IMR-90 (cell line): ENCODE measurements around the gene TOMM22. TPM values are rescaled to one million over a fixed set of nuclear protein-coding genes. Genes with fewer than 3 reads are reported as not detected.

Experiments
- ATAC-seq: fragments of 200-7000 bp; cut with Tn5 transposase; 2 replicates; pipeline ENCODE4 v1.9.1; 2020; ENCODE audit warnings: low read depth, mild to moderate bottlenecking, moderate library complexity
- BruUV-seq: library from RNA; stranded (reverse); fragments of 400-500 nt; replicated peaks from 2 replicates; lab custom pipeline; 2021; lab: Mats Ljungman, UMichigan
- CTCF ChIA-PET: fragments of 300-600 bp; formaldehyde crosslinking; extraction: SDS; loops from one replicate; lab custom pipeline; 2021; ENCODE audit warnings: antibody characterized with exemption; lab: Yijun Ruan, JAX
- POLR2A ChIA-PET: fragments of 300-600 bp; sonication (Branson Sonifier 250); formaldehyde crosslinking; loops from one replicate; lab custom pipeline; 2022; ENCODE audit warnings: antibody characterized with exemption; ENCODE audit not compliant: unreplicated experiment; lab: Charles Lee
- DNase-seq: peaks from one replicate; pipeline ENCODE4 v3.0.0; 2013
- H2AFZ ChIP-seq: replicated peaks from 2 replicates; pipeline ENCODE3; 2013; ENCODE audit warnings: low read length, mild to moderate bottlenecking; ENCODE audit not compliant: poor library complexity
- H2AK5ac ChIP-seq: 2 replicates; pipeline ENCODE4 v1.6.1; 2013; ENCODE audit warnings: low read depth, low read length, inconsistent platforms
- H2AK9ac ChIP-seq: replicated peaks from 2 replicates; pipeline ENCODE3; 2013; ENCODE audit warnings: mild to moderate bottlenecking, low read depth, low read length, moderate library complexity; ENCODE audit not compliant: poor library complexity
- H2BK120ac ChIP-seq: 2 replicates; pipeline ENCODE4 v1.6.1; 2013; ENCODE audit warnings: low read depth, low read length, inconsistent platforms
- H2BK15ac ChIP-seq: 3 replicates; pipeline ENCODE4 v1.6.1; 2013; ENCODE audit warnings: low read depth, low read length, inconsistent platforms
- H2BK20ac ChIP-seq: 2 replicates; pipeline ENCODE4 v1.6.1; 2013; ENCODE audit warnings: low read depth, mild to moderate bottlenecking, inconsistent platforms, low read length, moderate library complexity
- H2BK5ac ChIP-seq: 2 replicates; pipeline ENCODE4 v1.6.1; 2013; ENCODE audit warnings: mild to moderate bottlenecking, low read depth, low read length, inconsistent platforms; ENCODE audit not compliant: poor library complexity, severe bottlenecking
- H3K14ac ChIP-seq: replicated peaks from 2 replicates; pipeline ENCODE4 v1.6.1; 2013; ENCODE audit warnings: low read depth, low read length, inconsistent platforms
- H3K18ac ChIP-seq: 2 replicates; pipeline ENCODE4 v1.6.1; 2013; ENCODE audit warnings: low read depth, low read length, control low read depth
- H3K23ac ChIP-seq: 2 replicates; pipeline ENCODE4 v1.6.1; 2013; ENCODE audit warnings: low read depth, low read length, inconsistent platforms
- H3K27ac ChIP-seq: 2 replicates; pipeline ENCODE4 v1.5.1; 2013; ENCODE audit warnings: mild to moderate bottlenecking, control low read depth, low read length; ENCODE audit not compliant: insufficient read depth
- H3K27me3 ChIP-seq: 2 replicates; pipeline ENCODE4 v1.6.1; 2013; ENCODE audit warnings: low read length; ENCODE audit not compliant: control insufficient read depth, insufficient read depth
- H3K36me3 ChIP-seq: 2 replicates; pipeline ENCODE4 v1.6.1; 2013; ENCODE audit warnings: low read length, mixed read lengths; ENCODE audit not compliant: control insufficient read depth, insufficient read depth
- H3K4ac ChIP-seq: 2 replicates; pipeline ENCODE4 v1.6.1; 2013; ENCODE audit warnings: low read depth, low read length, inconsistent platforms
- H3K4me1 ChIP-seq: 2 replicates; pipeline ENCODE4 v1.6.1; 2013; ENCODE audit warnings: low read length, mixed read lengths; ENCODE audit not compliant: control insufficient read depth, insufficient read depth
- H3K4me2 ChIP-seq: 2 replicates; pipeline ENCODE4 v1.6.1; 2013; ENCODE audit warnings: low read depth, mild to moderate bottlenecking, control low read depth, low read length, moderate library complexity
- H3K4me3 ChIP-seq: 2 replicates; pipeline ENCODE4 v1.5.1; 2013; ENCODE audit warnings: low read depth, mild to moderate bottlenecking, control low read depth, low read length, moderate library complexity; ENCODE audit not compliant: insufficient read depth
- H3K56ac ChIP-seq: 2 replicates; pipeline ENCODE4 v1.6.1; 2013; ENCODE audit warnings: low read length, inconsistent platforms; ENCODE audit not compliant: insufficient read depth; ENCODE audit errors: extremely low read depth
- H3K79me1 ChIP-seq, 2 experiments: 2 replicates each; pipeline ENCODE4 v1.6.1; 2013; ENCODE audit warnings: low read length in 2 of 2, inconsistent platforms in 1 of 2, low read depth in 1 of 2
- H3K9ac ChIP-seq: 2 replicates; pipeline ENCODE4 v1.6.1; 2013; ENCODE audit warnings: low read depth, low read length, control low read depth
- H3K9me1 ChIP-seq: 2 replicates; pipeline ENCODE4 v1.6.1; 2013; ENCODE audit warnings: low read length, inconsistent platforms; ENCODE audit not compliant: insufficient read depth
- H3K9me3 ChIP-seq: 2 replicates; pipeline ENCODE4 v1.6.1; 2013; ENCODE audit warnings: low read length; ENCODE audit not compliant: control insufficient read depth, insufficient read depth
- H4K20me1 ChIP-seq: 2 replicates; pipeline ENCODE4 v1.6.1; 2013; ENCODE audit warnings: low read length, inconsistent platforms; ENCODE audit not compliant: insufficient read depth
- H4K5ac ChIP-seq: 2 replicates; pipeline ENCODE4 v1.6.1; 2013; ENCODE audit warnings: mild to moderate bottlenecking, low read depth, low read length, control low read depth
- H4K8ac ChIP-seq, 2 experiments: 2 replicates each; pipeline ENCODE4 v1.6.1; 2013; ENCODE audit warnings: low read depth in 2 of 2, low read length in 2 of 2, control low read depth in 1 of 2, inconsistent platforms in 1 of 2
- H4K91ac ChIP-seq: 2 replicates; pipeline ENCODE4 v1.6.1; 2013; ENCODE audit warnings: low read depth, low read length, inconsistent platforms; ENCODE audit not compliant: insufficient read depth
- FOS ChIP-seq: fragments of 150-350 bp; IDR thresholded peaks from 2 replicates; pipeline ENCODE4 v1.6.1; 2016; ENCODE audit warnings: low read depth, low read length
- SMC3 ChIP-seq: fragments of 150-350 bp; IDR thresholded peaks from 2 replicates; pipeline ENCODE4 v1.6.1; 2016; ENCODE audit warnings: low read depth, mild to moderate bottlenecking, antibody characterized with exemption, low read length, moderate library complexity
- WGBS, 2 experiments: methylation state at CpG; one replicate each; pipeline versions ENCODE4 v1.1.5 to v1.1.7; 2013; ENCODE audit warnings: missing lambda C conversion rate in 2 of 2; ENCODE audit not compliant: insufficient read length in 1 of 2; ENCODE audit errors: extremely low coverage in 2 of 2; 5-methylcytosine and 5-hydroxymethylcytosine counted together
- dilution Hi-C: fragments of 300-500 bp; cut with HindIII; formaldehyde crosslinking; loops from one replicate; pipeline ENCODE4 v1.14.3; 2018; ENCODE audit warnings: low sequenced_read_pairs; ENCODE audit not compliant: unreplicated experiment
- in situ Hi-C: fragments of 300-500 bp; cut with MboI; formaldehyde crosslinking; loops from 3 replicates; pipeline ENCODE4 v1.14.3; 2019; ENCODE audit warnings: low sequenced_read_pairs, inconsistent platforms, mixed read lengths
- intact Hi-C: fragments of 100-400 bp; cut with micrococcal nuclease; formaldehyde crosslinking; loops from 2 replicates; pipeline ENCODE4 v1.10.0; 2022
- polyA plus RNA-seq, 3 experiments: library from polyadenylated mRNA; depleted of rRNA; stranded (reverse); fragments of >200 nt; gene quantifications; 2 replicates each; pipeline ENCODE4 v1.2.3, GENCODE V29; 2012; ENCODE audit warnings: low replicate concordance in 1 of 3
- total RNA-seq: library from RNA; depleted of rRNA; stranded (reverse); fragments of >200 nt; gene quantifications from 2 replicates; pipeline ENCODE4 v1.2.3, GENCODE V29; 2012

TOMM22 gene
- total and polyA plus RNA-seq, 2 of the 4 experiments (the other 2 are of a cell fraction): 38.7 to 78.0 TPM

- Histone ChIP-seq H2AFZ (no peak overlapping the region), H2AK9ac (no peak overlapping the region), H3K9me1 (peaks cover 4% of the 10 kb centered on the region; the same call in 1 of the 2 replicates), H3K79me1 (peaks cover 31 to 51% of the 10 kb centered on the region in 2 experiments), H3K36me3 (peaks cover 47% of the 10 kb centered on the region), H2BK15ac (no peak overlapping the region), H4K20me1 (0 out of 2 replicates have a peak, but pooled peaks cover 4% of the 10 kb centered on the region), H3K9me3 (no peaks in the 10 kb centered on the region), H2BK120ac (no peak overlapping the region), H3K14ac (no peak overlapping the region), H3K27ac (no peak overlapping the region), H2AK5ac (no peak overlapping the region), H3K4me3 (no peak overlapping the region), H3K23ac (no peak overlapping the region), H3K9ac (no peak overlapping the region), H3K27me3 (no peaks in the 10 kb centered on the region), H4K91ac (no peak overlapping the region), H4K8ac (no peak overlapping the region), H4K5ac (no peak overlapping the region), H3K18ac (no peak overlapping the region), H3K4me1 (no peaks in the 10 kb centered on the region; the same call in 1 of the 2 replicates), H2BK5ac (no peak overlapping the region), H3K56ac (no peak overlapping the region), H3K4me2 (no peak overlapping the region), H3K4ac (no peak overlapping the region), H2BK20ac (no peak overlapping the region)
- intact Hi-C loops: no loop called here
- in situ Hi-C loops: no loop called here
- ChIA-PET CTCF (no interaction called here), POLR2A (no interaction called here)
- DNase-seq: no peak
- dilution Hi-C loops: no loop called here
- ATAC-seq: no peak
- no peak for TF ChIP-seq FOS
- no peak for TF ChIP-seq SMC3
- BruUV-seq: no TSS peak
- WGBS, 2 experiments: no CpG with 5 or more reads among the region's 9 CpGs
These were observed 3.1 kb downstream of the TOMM22 start for GRCh38 chr22:38684895-38685294.
